ENCODE data around the gene KIFC3.
"Not testable (repeated sequence)": the region's sequence is repeated elsewhere in the genome, so short reads cannot be mapped to it uniquely, and the experiment has no call there.

Gene KIFC3

DNA sequence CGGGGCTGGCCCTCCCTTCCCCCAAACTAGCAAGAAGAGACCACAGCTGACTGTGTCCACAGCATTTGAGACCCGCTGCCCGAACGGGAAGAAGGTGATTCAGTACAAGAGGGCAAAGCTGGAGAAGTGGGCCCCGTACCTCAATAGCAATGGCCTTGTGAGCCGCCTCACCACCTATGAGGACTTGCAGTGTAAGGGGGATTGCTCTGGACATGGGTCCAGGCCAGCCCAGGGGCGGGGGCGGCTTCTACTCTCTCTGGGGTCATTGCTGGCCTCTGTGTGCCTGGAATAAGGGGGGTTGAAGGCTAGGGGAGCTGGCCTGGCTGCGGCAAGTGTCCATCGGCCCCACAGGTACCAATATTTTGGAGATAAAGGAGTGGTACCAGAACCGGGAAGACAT, 79.6 kb downstream of the KIFC3 start:
- DNase-seq (ENCODE audit: low read depth in 2 of 2), result no peak

DNA sequence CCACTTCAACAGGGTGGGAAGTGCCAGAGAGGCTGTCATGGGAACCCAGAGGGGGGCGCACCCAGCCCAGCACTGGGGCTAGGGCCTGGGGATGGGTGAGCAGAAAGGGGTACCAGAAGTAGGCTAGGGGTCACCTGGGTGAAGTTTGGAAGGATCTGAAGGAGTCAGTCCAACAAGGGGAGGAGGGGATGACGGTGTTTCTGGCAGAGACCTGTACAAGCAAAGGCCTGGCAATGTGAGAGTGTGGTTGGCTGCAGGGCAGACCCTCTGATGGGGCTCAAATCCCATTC, 80.1 kb downstream of the KIFC3 start:
- no peak for DNase-seq (ENCODE audit: low read depth in 2 of 2)

DNA sequence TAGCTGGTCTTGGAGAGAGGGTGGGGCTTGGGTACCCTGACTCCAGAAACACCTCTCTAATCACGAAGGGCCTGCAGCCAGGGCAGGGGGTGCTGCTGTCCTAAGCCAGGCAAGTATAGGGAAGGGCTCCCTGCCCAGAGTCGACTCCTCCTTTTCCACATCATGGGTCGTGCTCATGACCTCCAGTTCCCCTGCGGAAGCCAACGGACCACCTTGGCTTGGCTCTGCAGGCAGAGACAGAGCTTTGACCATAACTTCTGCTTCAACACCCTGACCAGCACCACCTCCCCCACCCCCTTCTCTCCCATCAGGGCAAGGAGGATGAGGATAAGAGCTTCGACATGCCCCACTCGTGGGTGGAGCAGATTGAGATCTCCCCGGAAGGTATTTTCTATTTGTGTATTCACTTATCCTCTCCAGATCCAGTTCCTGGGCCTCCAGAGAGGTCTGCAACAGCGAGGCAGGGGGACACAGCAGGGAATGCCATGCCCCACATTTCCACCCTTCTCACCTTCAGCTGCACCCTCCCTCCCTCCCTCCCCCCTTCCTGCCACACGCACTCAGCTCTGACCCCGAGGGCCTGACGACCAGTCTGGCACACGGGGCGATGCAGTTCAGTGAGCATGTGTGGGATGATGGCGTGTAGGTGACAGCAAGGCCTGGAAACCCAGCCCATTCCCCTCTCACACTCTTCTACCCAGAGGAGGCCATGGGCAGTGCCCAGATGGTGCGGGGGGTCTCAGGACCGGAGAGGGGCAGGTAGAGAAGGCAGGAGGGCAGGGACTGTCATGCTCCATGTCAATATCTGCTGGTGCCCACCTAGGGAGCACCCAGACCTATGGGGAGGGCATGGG, 80.7 kb downstream of the KIFC3 start:
- DNase-seq (ENCODE audit: low read depth in 2 of 2), result no peak

DNA sequence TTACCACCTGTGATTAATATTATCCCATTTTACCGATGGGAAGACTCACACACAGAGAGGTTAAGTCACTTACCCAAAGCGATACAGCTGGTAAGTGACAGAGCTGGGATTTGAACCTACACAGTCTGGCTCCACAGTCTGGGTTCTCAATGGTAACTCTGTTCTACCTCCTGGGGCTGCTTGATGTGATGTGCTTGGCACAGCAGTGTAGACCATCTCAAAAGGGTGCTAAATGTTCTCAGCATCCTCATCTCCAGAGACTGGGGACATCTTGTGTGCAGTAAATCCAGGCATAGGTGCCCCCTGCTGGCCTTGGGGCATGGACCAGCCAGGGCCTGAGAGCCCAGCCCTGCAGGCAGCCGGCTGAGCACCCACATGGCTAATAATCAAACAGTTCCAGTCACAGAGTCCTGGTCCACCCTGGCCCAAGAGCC, 82.1 kb downstream of the KIFC3 start:
- DNase-seq (ENCODE audit: low read depth in 2 of 2), result peak; percentile 24 to 25

DNA sequence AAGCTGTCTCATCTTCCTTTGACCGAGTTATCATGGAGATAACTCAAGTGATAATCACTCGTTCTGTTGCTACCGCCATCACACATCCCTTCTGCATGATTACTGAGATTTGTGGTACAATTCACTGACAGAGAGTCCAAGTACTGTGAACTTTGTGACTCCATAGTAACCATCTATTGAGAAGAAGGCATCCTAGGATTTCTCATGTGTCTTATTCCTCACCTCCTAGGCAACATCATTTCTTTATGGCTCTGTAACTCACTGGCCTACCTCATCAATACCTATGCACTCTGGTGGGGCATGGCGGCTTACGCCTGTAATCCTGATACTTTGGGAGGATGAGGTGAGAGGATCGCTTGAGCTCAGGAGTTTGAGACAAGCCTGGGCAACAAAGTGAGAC, 88.2 kb downstream of the KIFC3 start:
- no peak for DNase-seq (ENCODE audit: low read depth in 2 of 2)

DNA sequence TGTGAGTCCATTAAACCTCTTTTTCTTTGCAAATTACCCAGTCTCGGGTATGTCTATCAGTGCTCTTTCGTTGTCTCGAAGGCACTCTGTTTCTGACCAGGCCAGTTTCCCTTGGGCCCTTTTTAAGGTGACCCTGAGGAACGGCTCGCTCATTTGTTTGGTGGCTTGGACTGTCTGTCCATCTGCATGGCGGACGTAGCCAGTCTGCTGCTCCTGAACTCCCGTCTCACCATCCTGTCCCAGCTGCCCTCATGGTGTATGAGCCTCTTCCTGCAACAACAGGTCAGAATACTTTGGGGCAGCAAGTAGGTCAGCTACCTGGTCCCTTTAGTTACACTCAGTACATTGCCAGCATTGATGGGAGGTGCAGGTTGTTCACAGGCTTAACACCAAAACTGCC, 88.7 kb downstream of the KIFC3 start:
- no peak for DNase-seq (ENCODE audit: low read depth in 2 of 2)

DNA sequence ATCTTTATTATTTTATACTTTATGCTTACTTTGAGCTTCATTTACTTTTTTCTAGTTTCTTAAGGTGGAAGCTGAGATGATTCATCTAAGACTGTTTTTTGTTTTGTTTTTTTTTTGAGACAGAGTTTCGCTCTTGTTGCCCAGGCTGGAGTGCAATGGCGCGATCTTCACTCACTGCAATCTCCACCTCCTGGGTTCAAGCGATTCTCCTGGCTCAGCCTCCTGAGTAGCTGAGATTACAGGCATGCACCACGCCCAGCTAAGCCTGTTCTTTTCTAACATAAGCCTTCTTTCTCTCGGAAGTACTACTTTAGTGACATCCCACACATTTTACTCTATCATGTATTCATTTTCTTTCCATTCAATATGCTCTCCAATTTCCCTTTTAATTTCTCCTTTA, 89.7 kb downstream of the KIFC3 start:
- not testable (repeated sequence) for DNase-seq (ENCODE audit: low read depth in 2 of 2)

DNA sequence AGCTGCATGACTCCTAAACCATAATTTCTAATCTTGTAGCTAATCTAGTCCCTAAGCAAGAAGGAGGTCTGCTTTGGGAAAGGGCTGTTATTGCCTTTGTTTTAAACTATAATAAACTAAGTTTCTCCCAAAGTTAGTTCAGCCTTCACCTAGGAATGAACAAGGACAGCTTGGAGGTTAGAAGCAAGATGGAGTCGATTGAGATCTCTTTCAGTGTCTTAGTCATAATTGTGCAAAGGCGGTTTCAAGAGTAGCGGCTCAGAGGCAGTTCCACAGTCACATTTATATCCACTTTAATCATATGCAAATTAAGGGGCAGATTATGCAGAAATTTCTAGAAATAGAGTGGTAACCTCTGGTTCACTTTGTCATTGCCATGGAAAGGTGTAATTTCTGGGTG, 90.3 kb downstream of the KIFC3 start:
- DNase-seq (ENCODE audit: low read depth in 2 of 2), result no peak

DNA sequence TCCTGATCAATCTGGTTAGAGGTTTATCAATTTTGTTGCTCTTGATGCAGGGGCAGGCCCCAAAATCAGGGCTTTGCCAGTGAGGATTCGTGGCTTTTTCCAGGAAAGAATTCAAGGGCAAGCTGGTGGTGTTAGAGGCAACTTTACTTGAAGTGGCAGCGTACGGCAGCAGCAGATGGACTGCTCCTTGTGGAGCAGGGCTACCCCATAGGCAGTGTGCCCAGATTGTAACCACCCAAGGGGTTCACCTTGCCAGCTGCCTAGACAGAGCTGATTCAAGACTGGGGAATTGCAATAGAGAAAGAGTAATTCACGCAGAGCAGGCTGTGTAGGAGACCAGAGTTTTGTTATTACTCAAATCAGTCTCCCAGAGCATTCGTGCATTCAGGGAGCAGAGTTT, 90.9 kb downstream of the KIFC3 start:
- no peak for DNase-seq (ENCODE audit: low read depth in 2 of 2)

DNA sequence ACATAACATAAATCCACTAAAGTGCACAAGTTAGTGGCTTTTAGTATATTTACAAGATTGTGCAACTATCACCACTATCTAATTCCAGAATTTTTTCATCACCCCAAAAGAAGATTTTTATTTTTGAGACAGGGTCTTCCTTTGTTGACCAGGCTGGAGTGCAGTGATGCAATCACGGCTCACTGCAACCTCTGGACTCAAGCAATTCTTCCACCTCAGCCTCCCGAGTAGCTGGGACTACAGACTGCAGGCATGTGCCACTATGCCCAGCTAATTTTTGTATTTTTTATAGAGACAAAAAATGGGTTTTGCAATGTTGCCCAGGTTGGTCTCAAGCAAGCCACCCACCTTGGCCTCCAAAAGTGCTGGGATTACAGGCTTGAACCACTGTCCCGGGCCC, 92.6 kb downstream of the KIFC3 start:
- DNase-seq (ENCODE audit: low read depth in 2 of 2), result no peak
